A673 (cell line): ENCODE measurements around the gene DARS2. TPM values are rescaled to one million over a fixed set of nuclear protein-coding genes. Genes with fewer than 3 reads are reported as not detected.

Source experiments
- BruUV-seq: library from RNA; stranded (reverse); fragments of 400-500 nt; replicated peaks from 2 replicates; lab custom pipeline; 2021; lab: Mats Ljungman, UMichigan
- CTCF ChIA-PET: fragments of 300-600 bp; sonication (Branson Sonifier 250); formaldehyde crosslinking; loops from one replicate; lab custom pipeline; 2022; ENCODE audit warnings: antibody characterized with exemption; lab: Charles Lee
- POLR2A ChIA-PET: fragments of 300-600 bp; sonication (Branson Sonifier 250); formaldehyde crosslinking; loops from one replicate; lab custom pipeline; 2022; ENCODE audit warnings: antibody characterized with exemption; ENCODE audit not compliant: low non-redundant PET; lab: Charles Lee
- DNase-seq: peaks from one replicate; pipeline ENCODE4 v3.0.0-alpha.2; 2015; ENCODE audit warnings: low spot score
- H3K27ac ChIP-seq: fragments of 200-600 bp; sonication (generic); 2 replicates; pipeline ENCODE4 v1.5.1; 2016; ENCODE audit warnings: mixed run types, low read depth, mild to moderate bottlenecking, mixed read lengths, antibody characterized with exemption, low read length; ENCODE audit not compliant: poor library complexity, severe bottlenecking
- H3K27me3 ChIP-seq: fragments of 200-600 bp; sonication (generic); replicated peaks from 2 replicates; pipeline ENCODE4 v1.6.1; 2017; ENCODE audit warnings: mixed run types, low read depth, mild to moderate bottlenecking, mixed read lengths, antibody characterized with exemption, low read length; ENCODE audit not compliant: insufficient read depth, poor library complexity
- H3K36me3 ChIP-seq: fragments of 200-600 bp; sonication (generic); 2 replicates; pipeline ENCODE4 v1.6.1; 2016; ENCODE audit warnings: mixed run types, mild to moderate bottlenecking, mixed read lengths, antibody characterized with exemption, low read length; ENCODE audit not compliant: insufficient read depth, poor library complexity, severe bottlenecking
- H3K4me1 ChIP-seq: fragments of 200-600 bp; sonication (generic); 2 replicates; pipeline ENCODE4 v1.6.1; 2017; ENCODE audit warnings: mixed run types, mild to moderate bottlenecking, mixed read lengths, antibody characterized with exemption, low read length; ENCODE audit not compliant: insufficient read depth, poor library complexity, severe bottlenecking
- H3K4me3 ChIP-seq: fragments of 200-600 bp; sonication (generic); 2 replicates; pipeline ENCODE4 v1.5.1; 2016; ENCODE audit warnings: low read depth, mixed run types, mild to moderate bottlenecking, mixed read lengths, low read length; ENCODE audit not compliant: poor library complexity, severe bottlenecking
- H3K9me3 ChIP-seq: fragments of 200-600 bp; sonication (generic); 2 replicates; pipeline ENCODE4 v1.6.1; 2016; ENCODE audit warnings: mixed run types, low read depth, mild to moderate bottlenecking, mixed read lengths, antibody characterized with exemption, low read length; ENCODE audit not compliant: poor library complexity, severe bottlenecking
- CTCF ChIP-seq: fragments of 300-800, 200-600 bp; sonication (generic); conservative IDR thresholded peaks from 2 replicates; pipeline ENCODE4 v1.5.1; 2017; ENCODE audit warnings: low read depth, mild to moderate bottlenecking, antibody characterized with exemption, low read length, moderate library complexity, mixed read lengths
- EZH2 ChIP-seq: fragments of 200-600 bp; sonication (generic); IDR thresholded peaks from 2 replicates; pipeline ENCODE4 v1.6.1; 2017; ENCODE audit warnings: borderline replicate concordance, low read depth, mild to moderate bottlenecking, mixed read lengths, antibody characterized with exemption, low read length; ENCODE audit not compliant: poor library complexity, severe bottlenecking
- intact Hi-C: fragments of 100-400 bp; cut with micrococcal nuclease; formaldehyde crosslinking; loops from one replicate; pipeline ENCODE4 v1.10.0; 2022; ENCODE audit not compliant: unreplicated experiment
- total RNA-seq: library from RNA; stranded (reverse); gene quantifications from 2 replicates; pipeline ENCODE4 v1.2.3, GENCODE V29; 2021

The DARS2 gene
- total RNA-seq, 1 experiment from 2014 or later, result 41.6 TPM

- Histone ChIP-seq H3K27ac (peak overlapping the region; percentile 43), H3K9me3 (no peaks in the 10 kb centered on the region), H3K36me3 (peaks cover 63% of the 10 kb centered on the region), H3K4me1 (peaks cover 8% of the 10 kb centered on the region), H3K27me3 (no peaks in the 10 kb centered on the region), H3K4me3 (peak overlapping the region; percentile 76)
- TF ChIP-seq EZH2 (no peak), CTCF (no peak)
- DNase-seq, result no peak
- BruUV-seq, result no TSS peak
- intact Hi-C loops, result no loop called here
- ChIA-PET CTCF (no interaction called here), POLR2A (no interaction called here)
Observed at GRCh38 chr1:173863224-173864161, 39.0 kb downstream of the DARS2 start.

GRCh38 chr1:173864179-173864867, 39.9 kb downstream of the DARS2 start:
- CTCF ChIA-PET, result no interaction called here
- POLR2A ChIA-PET, result no interaction called here
- Histone ChIP-seq H3K36me3 (peaks cover 58% of the 10 kb centered on the region), H3K27ac (peak overlapping the region; percentile 43), H3K4me1 (peaks cover 11% of the 10 kb centered on the region), H3K27me3 (no peaks in the 10 kb centered on the region), H3K9me3 (no peaks in the 10 kb centered on the region), H3K4me3 (peak overlapping the region; percentile 76)
- TF ChIP-seq CTCF, result no peak
- no peak for TF ChIP-seq EZH2
- no peak for DNase-seq
- intact Hi-C loops, result no loop called here
- BruUV-seq, result no TSS peak

GRCh38 chr1:173865468-173866164, 41.1 kb downstream of the DARS2 start:
- intact Hi-C loops, result loop anchor here (5.0 kb wide), 1 partner anchor 157 kb away; the partner anchor contains the start of gene RC3H1
- Histone ChIP-seq H3K4me1 (peaks cover 21% of the 10 kb centered on the region), H3K9me3 (no peaks in the 10 kb centered on the region), H3K36me3 (peaks cover 55% of the 10 kb centered on the region), H3K27me3 (no peaks in the 10 kb centered on the region), H3K27ac (peak overlapping the region; percentile 85), H3K4me3 (peak overlapping the region; percentile 76)
- POLR2A ChIA-PET, result interaction anchor here (0.6 kb wide), 1 partner anchor 306 kb away, joined by 3 read pairs; no protein-coding TSS in a partner anchor
- TF ChIP-seq EZH2, result no peak
- TF ChIP-seq CTCF, result no peak
- CTCF ChIA-PET, result no interaction called here
- no TSS peak for BruUV-seq
- DNase-seq, result no peak
